ENCODE data around the gene CCDC88B.
"Not testable (repeated sequence)": the region's sequence is repeated elsewhere in the genome, so short reads cannot be mapped to it uniquely, and the experiment has no call there.

The CCDC88B gene

DNA sequence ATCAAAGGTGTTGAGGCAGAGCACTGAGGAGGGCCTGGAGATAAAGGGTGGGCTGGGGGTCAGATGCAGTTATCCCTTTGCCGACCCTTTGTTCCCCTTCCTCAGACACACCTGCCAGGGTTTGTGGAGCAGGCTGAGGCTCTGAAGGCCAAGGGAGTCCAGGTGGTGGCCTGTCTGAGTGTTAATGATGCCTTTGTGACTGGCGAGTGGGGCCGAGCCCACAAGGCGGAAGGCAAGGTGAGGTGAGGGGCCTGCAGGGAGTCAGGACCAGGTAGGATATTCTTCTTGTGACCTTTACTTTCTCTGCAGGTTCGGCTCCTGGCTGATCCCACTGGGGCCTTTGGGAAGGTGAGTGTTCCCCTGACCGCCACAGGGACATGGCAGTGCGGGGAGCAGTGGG lies 19.4 kb upstream of the CCDC88B start:
- no peak for DNase-seq (ENCODE audit: low read depth in 1 of 2, low spot score in 1 of 2)

GRCh38 chr11:64321026-64321425 lies 19.0 kb upstream of the CCDC88B start:
- no peak for DNase-seq (ENCODE audit: low read depth in 1 of 2, low spot score in 1 of 2)

GRCh38 chr11:64321533-64321932 lies 18.5 kb upstream of the CCDC88B start:
- DNase-seq (ENCODE audit: low read depth in 1 of 2, low spot score in 1 of 2) = no peak

DNA sequence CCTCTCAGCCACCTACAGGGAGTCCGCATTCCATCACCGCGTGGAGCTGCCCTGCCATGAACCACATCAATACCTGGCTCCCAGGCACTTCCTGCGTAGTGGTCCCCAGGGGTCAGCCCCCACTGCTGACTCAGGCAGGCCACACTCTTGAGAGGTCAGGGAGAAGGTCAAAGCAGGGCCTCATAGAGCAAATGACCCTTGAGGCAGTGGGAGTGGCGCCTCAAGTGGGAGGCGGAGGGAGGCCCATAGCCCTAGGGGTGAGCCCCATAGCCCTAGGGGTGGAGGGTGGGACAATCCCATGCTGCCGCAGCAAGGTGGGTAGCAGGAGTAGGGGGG lies 17.1 kb upstream of the CCDC88B start:
- DNase-seq (ENCODE audit: low read depth in 1 of 2, low spot score in 1 of 2) = no peak

- DNase-seq (ENCODE audit: low read depth in 1 of 2, low spot score in 1 of 2) = no peak
Observed at GRCh38 chr11:64323373-64323772, 16.6 kb upstream of the CCDC88B start.

- not testable (repeated sequence) for DNase-seq (ENCODE audit: low read depth in 1 of 2, low spot score in 1 of 2)
Observed at GRCh38 chr11:64323984-64324383, 16.0 kb upstream of the CCDC88B start.

- DNase-seq (ENCODE audit: low read depth in 1 of 2, low spot score in 1 of 2) = no peak
Observed at GRCh38 chr11:64324692-64325469, 15.1 kb upstream of the CCDC88B start.

- no peak for DNase-seq (ENCODE audit: low read depth in 1 of 2, low spot score in 1 of 2)
Observed at GRCh38 chr11:64327375-64327774, 12.6 kb upstream of the CCDC88B start.

- no peak for DNase-seq (ENCODE audit: low read depth in 1 of 2, low spot score in 1 of 2)
Observed at GRCh38 chr11:64327993-64328392, 12.0 kb upstream of the CCDC88B start.

- no peak for DNase-seq (ENCODE audit: low read depth in 1 of 2, low spot score in 1 of 2)
Observed at GRCh38 chr11:64330888-64331287, 9.1 kb upstream of the CCDC88B start.

GRCh38 chr11:64331569-64332371 lies 8.2 kb upstream of the CCDC88B start:
- peak; percentile 31 to 54 for DNase-seq (ENCODE audit: low read depth in 1 of 2, low spot score in 1 of 2)

- DNase-seq (ENCODE audit: low read depth in 1 of 2, low spot score in 1 of 2) = no peak
Observed at GRCh38 chr11:64333556-64333955, 6.4 kb upstream of the CCDC88B start.

DNA sequence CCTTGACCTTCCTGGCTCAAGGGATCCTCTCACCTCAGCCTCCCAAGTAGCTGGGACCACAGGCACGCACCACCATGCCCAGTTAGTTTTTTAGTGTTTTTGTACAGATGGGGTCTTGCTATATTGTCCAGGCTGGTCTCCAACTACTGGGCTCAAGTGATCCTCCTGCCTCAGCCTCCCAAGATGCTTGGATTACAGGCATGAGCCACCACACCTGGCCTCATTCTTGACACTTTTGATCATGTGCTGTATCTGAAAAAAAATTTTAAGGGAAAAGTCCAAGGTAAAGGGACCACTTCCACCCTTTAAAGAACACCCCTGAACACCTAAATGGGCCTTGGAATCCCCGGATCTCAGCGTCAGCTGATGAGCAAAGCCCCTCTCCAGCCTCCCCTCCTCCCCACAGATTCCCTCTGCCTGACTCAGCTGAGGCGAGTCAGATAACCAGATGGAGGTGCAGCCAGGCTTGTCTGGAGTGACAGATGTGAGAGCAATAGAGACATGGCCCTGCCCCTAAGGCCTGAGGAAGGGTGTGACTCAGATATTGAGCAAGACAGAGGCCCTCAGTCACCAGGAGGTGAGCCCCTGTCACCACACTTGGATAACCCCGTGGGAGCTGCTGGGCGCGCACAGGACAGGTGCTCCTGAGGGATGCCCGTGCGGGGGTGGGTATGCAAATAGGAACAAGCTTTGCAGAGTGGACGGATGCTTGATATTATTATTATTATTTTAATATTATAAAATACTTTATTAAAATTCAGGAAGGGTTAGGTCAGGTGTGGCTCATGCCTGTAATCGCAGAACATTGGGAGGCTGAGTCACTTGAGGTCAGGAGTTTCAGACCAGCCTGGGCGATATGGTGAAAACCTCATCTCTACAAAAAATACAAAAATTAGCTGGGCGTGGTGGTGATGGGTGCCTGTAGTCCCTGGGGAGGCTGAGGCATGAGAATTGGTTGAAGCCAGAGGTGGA lies 5.0 kb upstream of the CCDC88B start:
- no peak for DNase-seq (ENCODE audit: low read depth in 1 of 2, low spot score in 1 of 2)

- DNase-seq (ENCODE audit: low read depth in 1 of 2, low spot score in 1 of 2) = no peak
Observed at GRCh38 chr11:64337538-64338249, 2.3 kb upstream of the CCDC88B start.

DNA sequence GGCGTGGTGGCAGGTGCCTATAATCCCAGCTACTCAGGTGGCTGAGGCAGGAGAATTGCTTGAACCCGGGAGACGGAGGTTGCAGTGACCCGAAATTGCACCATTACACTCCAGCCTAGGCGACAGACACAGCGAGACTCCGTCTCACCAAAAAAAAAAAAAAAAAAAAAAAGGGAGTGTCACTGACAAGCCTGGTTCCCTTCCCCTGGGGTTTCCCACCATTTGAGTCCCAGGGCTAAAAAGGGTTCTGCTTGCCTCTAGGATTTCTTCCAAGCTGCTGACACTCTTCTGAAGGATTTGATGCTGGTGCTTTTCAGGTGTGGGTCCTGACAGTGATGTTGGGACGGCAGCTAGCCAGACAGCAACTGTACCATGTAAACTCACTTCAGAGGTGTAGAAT lies 1.3 kb upstream of the CCDC88B start:
- no peak for DNase-seq (ENCODE audit: low read depth in 1 of 2, low spot score in 1 of 2)

DNA sequence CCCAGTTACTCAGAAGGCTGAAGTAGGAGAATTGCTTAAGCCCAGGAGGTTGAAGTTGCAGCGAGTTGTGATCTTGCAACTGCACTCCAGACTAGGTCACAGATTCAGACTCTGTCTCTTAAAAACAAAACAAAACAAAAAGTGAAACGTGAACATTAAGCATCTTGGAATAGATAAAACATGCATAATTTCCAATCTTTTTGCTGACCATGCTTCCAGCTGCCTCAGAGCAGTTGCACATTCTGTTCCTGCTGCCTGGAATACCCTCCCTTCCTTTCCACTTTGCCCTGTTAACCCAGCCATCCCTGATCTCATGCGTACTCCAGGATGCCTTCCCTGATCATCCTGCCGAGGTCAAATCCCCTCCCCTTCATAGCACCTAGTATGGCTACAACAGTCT lies 718 bp upstream of the CCDC88B start:
- no peak for DNase-seq (ENCODE audit: low read depth in 1 of 2, low spot score in 1 of 2)

DNA sequence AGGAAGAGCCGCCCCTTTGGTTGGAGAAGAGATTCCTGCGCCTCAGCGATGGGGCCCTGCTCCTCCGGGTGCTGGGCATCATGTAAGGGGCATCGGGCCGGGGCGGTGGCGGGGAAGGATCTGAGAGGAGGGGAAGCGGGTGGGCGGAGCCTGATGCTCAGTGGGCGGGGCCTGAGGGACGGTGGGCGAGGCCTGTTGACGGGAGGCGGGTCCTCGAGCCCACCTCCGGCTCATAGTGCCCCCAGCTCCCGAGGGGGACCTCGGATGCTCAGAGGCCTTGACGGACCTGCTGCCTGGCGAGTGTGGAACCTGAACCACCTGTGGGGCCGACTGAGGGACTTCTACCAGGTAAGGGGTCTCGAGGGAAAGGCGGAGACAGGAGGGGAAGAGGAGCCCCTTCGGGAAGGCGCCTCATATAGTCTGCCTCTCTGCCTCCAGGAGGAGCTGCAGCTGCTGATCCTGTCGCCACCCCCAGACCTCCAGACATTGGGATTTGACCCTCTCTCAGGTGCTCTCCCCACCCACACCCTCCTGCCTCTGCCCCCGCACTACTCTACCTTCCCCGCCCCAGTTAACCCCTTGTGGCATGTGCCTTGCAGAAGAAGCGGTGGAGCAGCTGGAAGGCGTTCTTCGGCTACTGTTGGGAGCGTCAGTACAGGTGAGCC lies 799 bp downstream of the CCDC88B start:
- DNase-seq (ENCODE audit: low read depth in 1 of 2, low spot score in 1 of 2) = peak; percentile 65 to 66

- no peak for DNase-seq (ENCODE audit: low read depth in 1 of 2, low spot score in 1 of 2)
Observed at GRCh38 chr11:64341429-64341828, 1.4 kb downstream of the CCDC88B start.

DNA sequence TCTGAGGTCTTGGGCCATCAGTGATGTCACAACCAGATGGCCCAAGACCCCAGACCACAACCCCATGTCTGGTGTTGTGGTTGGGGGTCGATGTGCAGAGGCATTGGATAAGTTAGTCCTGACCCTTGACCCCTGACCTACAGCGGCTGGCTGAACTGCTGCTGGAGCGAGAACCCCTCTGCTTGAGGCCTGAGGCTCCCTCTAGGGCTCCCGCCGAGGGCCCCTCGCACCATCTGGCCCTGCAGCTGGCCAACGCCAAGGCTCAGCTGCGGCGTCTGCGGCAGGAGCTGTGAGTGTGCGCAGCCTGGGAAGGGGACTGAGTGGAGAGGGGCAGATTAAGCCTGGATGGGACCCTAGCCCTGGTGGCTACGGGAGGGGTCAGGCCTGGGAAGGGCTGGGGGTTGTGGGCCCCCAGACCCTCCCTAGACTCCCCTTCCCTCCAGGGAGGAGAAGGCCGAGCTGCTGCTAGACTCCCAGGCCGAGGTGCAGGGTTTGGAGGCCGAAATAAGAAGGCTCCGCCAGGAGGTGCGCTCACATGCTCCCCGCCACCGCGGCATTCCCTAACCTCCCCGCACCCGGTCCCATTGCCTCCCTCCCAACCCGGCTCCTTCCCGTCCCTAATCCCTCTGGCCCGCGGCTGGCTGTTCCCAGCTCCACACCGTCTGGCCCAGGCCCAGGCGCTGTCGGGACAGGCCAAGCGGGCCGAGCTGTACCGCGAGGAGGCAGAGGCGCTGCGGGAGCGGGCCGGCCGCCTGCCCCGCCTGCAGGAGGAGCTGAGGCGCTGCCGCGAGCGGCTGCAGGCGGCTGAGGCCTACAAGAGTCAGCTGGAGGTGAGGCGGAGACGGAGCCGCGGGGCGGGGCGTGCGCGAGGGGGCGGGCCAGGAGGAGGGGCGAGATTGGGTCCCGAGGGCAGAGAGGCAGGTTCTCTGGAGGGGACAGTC lies 2.1 kb downstream of the CCDC88B start:
- DNase-seq (ENCODE audit: low read depth in 1 of 2, low spot score in 1 of 2) = peak; percentile 84 to 86
